GM18499 (cell line): ENCODE data around the gene MOB3B.
"Not testable (repeated sequence)": the region's sequence is repeated elsewhere in the genome, so short reads cannot be mapped to it uniquely, and the experiment has no call there.

ENCODE experiments used
- ATAC-seq: cut with Tn5 transposase; IDR thresholded peaks from one replicate; pipeline ENCODE4 v1.9.1; 2021; ENCODE audit warnings: moderate number of reproducible peaks; ENCODE audit not compliant: insufficient read depth, unreplicated experiment

MOB3B gene

DNA sequence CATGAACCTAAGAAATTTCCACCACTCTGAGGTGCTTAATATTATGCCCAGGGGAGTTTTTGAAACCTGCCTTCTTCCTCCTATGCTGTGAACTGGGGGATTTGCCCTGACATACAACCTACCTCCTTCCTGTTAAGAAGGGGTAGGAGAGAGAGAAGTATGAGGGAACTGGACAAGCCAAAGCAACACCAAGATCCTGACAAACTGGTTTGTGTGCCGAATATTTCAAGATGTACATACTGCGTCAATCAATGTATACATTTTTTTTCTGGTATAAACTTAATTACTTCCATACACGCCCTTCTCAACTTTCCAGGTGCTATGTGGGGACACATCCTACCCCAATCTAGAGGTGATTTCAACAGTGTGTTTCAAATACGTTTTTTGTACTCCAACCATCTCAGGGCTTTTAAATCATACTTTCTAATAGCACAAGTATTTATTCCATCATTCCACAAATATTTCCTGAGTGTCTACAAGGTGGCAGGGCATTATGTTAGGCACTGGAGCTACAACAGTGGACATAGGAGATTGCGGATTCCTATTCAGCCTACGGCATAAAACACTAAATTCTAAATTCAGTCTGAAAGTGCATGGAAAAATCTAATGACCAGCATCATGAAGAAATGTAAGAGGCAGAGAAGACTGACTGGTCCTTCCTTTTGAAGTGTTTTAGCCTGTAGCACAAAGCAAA, 75.6 kb downstream of the MOB3B start:
- ATAC-seq, result no peak

DNA sequence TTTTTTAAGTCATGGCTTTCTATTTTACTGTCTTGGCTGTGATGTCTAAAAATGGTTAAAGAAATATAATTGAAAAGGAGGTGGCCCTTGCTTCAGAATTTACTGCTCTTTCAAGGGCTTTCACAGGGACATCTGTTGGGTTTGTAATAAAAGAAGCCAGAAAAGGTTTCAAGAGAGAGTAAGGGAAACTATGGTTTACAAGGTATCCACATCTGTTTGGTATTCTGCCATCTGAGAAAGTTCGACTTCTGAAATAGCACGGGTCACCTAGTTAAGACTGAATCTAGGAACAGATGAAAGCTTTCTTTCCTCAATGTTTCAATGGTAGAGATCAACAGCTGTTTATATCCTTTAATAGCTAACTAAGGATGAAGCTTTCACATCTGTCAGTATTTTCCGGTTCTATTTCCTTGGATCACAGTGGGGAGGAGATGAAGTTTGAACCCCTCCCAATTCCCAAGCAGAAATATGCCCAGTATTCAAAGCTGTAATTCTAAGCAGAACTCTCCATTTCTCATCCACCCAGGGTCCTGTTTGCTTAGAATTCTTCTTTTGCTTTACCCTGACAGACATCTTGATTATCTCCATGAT, 78.3 kb downstream of the MOB3B start:
- no peak for ATAC-seq

DNA sequence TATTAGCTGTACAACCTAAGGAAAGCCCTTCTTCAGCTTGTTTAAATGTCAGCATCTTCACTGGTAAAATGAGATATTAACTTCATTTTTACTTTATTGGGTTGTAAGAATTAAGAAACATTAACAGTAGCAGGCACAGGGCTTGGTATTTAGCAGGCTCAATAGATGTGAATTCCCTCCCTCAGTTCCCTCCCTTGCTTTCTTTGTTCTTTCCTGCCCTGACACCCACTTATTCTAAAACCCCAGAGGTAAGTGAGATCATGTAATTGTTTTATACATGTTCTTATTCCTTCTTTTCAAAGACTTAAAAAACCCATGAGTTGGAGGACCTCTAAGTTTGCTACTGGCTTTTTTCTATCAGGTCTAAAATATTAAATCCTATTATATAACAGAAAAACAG, 78.9 kb downstream of the MOB3B start:
- no peak for ATAC-seq

DNA sequence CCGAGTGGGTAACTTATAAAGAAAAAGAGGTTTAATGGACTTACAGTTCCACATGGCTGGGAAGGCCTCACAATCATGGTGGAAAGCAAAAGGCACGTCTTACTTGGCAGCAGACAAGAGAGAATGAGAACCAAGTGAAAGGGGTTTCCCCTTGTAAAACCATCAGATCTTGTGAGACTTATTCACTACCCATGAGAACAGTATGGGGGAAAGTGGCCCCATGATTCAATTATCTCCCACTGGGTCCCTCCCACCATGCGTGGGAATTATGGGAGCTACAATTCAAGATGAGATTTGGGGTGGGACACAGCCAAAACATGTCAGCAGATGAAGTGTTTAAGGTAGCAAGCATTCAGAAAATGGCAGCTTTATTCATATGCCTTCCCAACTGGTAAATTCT, 81.3 kb downstream of the MOB3B start:
- not testable (repeated sequence) for ATAC-seq

DNA sequence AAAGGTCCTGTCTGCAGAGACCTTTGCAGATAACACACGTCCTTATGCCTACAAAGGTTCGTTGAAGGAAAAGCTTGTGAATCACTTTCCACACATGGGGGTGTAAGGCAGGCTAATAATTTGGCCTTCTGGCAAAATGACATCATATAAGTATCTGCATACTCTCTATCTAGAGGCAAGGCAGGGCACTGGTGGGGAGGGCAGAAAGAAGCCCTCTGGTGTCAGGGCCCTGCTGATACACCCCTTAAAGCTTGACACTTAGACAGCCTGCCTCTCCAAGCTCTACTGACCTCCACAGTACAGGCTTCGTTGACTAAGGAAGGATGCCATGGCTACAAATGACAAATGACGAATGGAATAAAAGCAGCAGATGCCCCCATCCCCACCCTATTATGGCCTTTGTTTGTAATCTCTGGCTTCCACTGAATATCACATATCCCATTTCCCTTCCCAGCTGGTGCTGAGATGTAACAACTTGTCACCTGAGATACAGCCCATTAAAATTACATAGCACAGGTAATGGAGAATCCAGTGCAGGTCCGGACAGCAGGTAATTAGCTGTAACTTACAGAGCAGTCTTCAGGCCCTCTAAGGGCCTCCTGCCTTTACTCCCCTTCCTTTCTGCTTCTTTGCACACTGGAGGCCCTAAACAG, 82.5 kb downstream of the MOB3B start:
- ATAC-seq, result no peak

DNA sequence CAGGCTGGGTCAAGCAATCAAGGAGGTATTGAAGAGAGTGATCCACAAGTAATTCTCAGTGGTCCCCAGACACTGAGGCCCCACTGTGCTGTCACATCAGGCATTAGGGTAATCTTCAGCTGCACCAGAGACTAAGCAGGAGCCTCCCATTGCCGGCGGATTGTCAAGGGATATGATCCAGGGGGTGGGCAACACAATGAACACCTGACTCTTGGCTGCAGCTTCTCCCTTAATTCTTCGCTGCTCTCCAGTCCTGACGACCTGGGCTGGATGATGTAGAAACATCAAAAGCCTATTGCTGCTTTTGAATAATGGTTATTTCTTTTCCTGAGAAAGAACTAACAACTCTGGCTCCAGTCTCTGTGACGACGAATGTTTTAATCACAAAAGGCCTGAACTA, 83.9 kb downstream of the MOB3B start:
- ATAC-seq, result no peak

DNA sequence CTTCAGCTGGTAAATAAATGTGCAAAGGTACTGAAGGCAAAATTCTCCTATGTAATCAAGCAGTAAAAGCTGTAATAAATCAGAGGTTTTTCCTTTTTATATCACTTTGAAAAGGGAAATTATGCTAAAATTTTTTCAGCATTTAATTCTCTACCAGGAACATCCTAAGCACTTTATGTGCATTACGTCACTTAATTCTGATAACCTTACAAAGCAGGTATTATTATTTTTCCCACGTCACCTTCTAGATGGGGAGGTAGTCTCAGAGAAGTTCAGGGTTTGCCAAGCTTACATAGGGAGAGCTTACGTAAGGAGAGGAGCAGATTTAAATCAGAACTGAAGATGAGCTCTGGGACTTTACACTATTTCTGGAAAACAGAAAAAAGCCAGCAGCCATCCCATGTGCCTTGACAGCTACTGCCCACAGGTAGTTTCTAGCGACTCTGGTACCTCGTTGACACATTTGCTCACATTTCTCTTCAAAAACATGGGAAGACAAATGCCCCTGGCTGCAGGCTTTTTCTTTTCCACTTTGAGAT, 84.5 kb downstream of the MOB3B start:
- ATAC-seq, result no peak

DNA sequence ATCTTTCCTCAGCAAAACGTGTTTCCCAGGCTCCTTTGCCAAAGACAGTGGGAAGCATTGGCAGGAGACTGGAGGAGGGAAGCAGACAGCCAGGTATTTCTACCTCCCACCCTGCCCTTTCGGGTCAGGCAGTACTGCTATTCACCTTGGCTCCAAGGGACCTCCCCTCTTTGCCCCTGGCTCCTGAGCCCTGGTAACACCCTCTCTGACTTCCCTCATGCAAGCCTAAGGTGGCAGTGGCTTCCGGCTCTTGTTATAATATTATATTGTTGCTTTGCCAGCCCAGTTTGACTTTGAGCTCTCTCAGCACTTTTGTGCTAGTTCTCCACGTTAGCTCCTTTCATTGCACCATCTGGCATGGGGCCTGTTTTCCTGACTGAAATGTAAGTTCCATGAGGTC, 87.2 kb downstream of the MOB3B start:
- no peak for ATAC-seq

DNA sequence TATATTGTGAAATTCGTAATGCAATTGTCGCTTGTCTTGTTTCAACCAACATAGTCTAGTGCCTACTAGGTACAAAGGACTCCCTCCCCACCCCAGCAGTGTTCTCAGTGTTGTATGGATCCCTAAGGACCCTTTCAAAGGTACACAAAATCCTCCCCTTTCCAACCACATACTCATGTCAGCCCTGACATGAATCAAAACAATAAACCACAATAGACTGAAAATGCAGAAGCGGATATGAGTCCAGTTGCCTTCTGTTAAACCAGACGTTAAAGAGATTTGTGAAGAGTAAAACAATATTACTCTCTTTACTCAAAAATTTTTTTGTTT, 87.9 kb downstream of the MOB3B start:
- ATAC-seq, result peak; percentile 98

DNA sequence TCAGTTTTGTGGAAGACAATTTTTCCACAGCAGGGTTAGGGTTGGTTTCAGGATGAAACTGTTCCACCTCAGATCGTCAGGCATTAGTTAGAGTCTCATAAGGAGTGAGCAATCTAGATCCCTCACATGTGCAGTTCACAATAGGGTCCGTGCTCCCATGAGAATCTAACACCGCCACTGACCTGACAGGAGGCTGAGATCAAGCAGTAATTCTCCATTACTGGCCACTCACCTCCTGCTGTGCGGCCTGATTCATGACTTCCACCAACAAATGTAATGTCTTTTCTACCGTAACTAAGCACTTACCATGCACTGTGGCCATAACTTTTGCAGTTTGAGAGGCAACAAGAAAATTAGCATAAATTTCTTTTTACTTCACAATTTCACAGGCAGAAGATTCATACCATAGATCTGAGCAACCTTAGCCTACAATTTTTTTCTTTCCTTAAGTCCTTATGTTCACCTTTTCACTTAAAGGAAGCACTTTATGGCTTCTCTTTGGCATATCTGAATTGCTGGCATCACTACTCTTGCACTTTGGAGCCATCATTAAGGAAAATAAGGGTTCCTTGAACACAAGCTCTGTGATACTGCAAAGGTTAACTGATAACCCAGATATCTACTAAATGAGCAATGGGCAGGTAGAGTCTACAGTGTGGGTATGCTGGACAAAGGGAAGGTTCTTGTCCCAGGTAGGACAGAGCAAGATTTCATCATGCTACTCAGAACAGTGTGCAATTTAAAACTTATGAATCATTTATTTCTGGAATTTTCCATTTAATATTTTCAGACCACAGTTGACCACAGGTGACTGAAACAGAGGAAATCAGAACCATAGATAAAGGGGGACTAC, 88.5 kb downstream of the MOB3B start:
- ATAC-seq, result no peak

DNA sequence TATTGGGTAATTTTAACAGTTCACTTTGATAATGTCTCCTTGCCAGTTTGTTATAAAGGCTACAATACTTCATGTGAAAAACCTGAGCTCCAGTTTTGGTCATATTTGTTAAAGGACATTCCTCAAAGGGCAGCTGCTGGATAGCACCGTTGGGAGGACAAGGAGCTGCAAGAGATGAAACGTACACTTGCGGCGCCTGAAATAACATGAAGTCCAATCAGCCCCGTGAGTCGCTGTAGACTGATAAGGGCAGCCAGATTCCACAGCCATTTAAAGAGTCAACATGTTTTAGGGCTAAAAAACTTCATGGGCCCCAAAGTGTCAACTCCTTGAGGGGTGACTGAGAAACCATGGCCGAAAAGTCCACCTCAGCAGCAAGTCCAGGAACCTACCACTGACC, 91.1 kb downstream of the MOB3B start:
- ATAC-seq, result no peak

DNA sequence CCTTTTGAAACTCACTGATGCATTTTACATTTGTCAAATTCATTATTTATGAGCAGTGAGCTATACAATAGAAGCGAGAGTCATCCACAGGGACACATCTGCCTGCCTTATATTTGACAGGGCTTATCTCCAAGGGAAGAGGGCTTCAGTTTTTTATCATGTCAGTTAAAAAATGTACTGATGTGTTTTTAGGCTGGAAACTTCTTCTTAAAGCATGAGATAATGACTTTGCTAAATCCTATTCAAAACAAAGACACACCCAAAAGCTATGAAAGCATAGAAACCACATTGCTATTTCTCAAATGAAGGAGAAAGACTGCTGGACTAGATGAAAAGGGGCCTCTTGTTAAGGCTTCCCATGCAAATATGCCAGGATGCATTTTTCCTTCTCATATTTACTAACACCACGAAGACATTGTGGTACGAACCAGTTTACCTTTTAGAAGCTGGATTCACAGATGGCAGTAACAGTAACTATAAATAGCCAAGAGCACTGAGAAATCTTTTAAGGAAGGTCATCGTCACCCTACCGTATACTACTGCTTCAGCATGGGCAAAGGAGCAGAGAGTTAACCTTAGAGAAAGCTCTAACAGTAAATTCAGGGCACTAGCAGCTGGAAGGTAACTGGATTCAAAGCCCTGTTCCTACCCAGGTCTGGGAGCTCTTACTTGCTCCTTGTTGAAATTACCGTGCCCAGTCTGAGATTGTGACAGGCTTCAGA, 91.8 kb downstream of the MOB3B start:
- no peak for ATAC-seq

DNA sequence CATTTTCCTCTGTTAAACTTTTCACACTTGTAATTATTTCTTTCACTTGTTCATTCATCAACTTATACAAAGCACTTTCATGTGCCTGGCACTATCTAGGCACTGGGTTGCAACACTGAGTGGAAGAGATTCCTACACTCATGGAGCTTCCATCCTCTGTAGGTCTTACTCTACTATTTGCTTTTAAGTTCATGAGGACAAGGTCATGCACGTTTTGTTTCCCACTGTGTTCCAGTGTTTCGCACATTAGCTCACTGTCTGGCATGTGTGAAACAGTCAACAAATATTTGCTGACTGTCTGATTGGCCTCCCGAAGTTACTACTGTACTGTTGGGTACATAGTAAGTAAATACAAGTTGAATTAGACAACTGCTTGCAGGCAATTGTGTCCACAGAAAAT, 93.4 kb downstream of the MOB3B start:
- no peak for ATAC-seq

DNA sequence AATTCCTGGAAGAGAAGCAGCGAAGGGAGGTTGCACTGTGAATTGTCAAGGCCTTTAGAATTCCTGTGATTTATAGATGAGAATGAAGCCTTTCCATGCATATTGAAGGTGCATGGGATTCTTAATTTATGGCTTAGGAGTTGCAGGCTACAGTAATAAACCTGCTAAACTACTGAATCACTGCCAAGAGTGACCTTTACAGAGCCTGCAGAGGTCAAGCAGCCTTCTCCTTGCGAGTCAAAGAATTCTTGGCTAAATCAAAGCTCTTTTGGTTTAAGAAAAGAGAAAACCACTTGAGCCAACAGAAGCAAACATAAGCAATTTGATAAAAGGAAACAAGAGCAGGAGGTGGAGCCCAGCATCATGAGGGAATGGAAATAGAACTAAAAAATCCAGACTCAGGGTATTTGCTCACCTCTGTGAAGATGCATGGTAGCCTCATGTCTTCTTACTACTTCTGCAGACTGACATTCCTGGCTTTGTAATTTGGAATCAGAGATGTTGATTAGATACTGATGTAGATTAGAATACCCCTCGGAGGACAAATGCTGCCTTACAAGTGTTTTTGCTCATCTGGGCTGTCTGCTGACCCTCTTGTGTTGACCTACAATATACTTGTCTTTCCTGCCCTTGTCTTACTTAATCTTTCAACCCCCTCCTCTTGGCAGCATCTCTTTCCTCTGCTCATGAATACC, 95.8 kb downstream of the MOB3B start:
- ATAC-seq, result no peak

DNA sequence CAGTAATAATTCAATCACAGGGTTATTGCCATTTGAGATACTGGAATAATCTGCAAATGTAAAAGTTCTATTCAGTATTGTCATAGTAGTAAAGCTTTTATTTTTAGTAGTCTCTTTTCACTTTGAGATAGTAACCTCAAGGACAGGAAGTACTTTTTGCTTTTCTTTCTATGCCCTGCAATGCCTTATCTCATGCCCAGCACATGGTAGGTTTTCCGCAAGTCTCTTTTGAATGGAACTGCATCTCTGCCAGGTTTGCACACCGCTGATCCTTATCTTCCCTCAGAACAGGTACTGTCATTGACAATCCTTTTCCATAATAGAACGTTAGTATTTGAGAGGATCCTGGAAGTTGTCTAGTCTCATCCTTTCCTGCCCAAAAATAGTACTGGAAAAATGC, 97.3 kb downstream of the MOB3B start:
- ATAC-seq, result no peak

DNA sequence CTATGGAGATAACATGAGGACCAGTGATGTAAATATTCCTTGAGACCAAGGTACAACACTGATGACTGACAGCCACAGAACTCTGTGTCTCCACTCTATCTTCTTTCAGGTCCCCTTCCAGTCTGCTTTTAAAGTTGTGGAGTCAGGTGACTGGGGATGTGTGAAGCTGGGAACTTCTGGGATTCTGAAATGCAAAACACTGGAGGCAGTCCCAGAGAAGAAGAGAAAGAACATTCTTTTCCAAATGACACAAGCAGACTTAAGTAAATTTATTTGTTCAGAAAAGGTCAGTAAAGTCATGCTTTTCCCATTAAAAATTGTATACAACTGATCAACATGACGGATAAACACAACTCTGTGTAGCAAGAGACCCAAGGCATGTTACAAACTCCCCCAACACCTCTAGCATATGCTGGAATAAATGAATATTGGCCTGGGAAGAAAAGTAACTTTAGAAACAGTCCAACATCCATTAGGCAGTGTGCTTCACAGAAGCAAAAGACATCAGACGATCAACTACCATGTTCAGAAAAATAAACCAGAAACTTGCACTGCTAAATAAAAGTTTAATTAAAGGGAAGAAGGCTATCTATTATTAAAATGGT, 98.0 kb downstream of the MOB3B start:
- no peak for ATAC-seq

DNA sequence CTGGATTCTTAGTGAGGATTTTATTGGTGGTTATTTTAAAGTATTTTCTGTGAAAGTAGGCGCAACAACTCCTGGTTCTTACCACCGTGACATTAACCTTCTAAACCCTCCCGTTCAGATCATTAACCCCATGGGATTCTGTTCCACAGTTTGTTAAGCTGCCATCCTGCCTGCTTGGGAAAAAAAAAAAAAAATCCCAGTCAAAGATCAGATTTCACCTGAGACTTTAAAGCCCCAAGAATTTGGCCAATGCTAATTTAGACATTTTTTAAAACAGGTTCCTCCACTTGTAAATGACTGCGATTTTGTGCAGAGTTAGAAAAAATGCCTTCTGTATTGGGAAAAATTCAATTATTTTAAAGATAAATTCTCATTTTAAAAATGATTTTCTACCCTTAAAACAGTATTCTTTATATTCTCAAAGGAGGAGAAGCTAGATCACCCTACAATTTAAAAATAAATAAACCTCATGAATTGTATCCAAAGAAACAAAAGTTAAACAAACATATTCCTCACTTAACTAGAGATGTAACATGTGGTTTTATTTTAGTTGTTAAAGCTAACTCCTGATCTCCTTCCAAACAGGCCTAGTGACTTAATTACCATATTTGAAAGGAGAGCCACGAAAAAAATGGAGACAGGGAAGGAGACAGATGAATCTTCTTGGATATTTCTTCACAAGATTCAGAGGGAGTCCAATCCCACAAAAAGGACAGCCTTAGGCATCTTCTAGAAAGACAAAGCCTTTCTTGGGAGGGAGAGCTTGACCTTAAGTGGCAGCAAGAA, 98.7 kb downstream of the MOB3B start:
- no peak for ATAC-seq

DNA sequence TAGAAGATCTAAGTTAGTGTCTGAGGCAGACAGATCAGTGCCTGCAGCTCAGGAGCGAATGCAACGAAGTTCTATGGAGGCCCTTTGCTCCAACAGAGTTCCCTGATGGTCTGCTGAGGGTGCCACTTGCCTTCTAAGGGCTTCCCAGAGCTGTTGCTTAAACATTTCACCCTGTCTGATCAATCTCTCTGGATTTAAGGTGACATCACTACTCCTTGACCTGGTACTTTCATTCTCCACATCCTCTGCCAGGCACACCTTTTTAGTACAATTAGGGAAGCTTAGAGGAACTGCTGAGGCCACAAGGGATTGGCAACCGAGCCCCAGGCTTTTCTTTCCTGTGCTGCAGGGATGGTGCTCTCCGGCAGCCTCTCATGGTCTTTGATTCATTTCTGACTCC, 99.7 kb downstream of the MOB3B start:
- ATAC-seq, result no peak

DNA sequence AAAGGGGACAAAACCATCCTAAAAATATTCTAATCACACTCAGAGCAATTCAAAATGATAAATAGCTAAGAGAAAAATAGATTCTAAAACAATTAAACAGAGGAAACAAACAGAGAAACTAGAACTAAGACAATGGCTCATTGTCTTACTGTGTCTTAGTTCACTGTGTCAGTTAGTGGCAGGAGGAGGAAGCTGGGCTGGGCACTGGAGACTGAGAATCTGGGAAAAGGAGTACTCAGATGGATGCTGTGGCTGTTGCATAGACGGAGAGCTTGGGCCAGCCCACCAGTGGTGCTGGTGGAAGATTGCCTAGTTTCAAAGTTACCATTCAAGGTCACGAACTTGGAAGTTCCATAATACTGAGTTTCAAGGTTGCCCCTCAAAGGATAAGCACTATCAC, 100.2 kb downstream of the MOB3B start:
- no peak for ATAC-seq
